PC-3 (cell line): ENCODE results near the gene ZXDC.

Experiments
- EZH2 ChIP-seq: fragments of 300-600 bp; sonication (generic); IDR thresholded peaks from one replicate; pipeline ENCODE4 v1.6.1; 2017; ENCODE audit warnings: antibody characterized with exemption, mild to moderate bottlenecking, low read length; ENCODE audit not compliant: unreplicated experiment
- EZH2phosphoT487 ChIP-seq: fragments of 300-600 bp; sonication (generic); IDR thresholded peaks from 2 replicates; pipeline ENCODE4 v1.6.1; 2018; ENCODE audit warnings: mild to moderate bottlenecking, antibody characterized with exemption, low read length, borderline replicate concordance
- TF ChIP-seq, protein P1 (sequence below): fragments of 300-600 bp; sonication (generic); conservative IDR thresholded peaks from 2 replicates; pipeline ENCODE4 v1.5.1; 2017; ENCODE audit warnings: antibody characterized with exemption, low read depth, mild to moderate bottlenecking, low read length

DNA sequence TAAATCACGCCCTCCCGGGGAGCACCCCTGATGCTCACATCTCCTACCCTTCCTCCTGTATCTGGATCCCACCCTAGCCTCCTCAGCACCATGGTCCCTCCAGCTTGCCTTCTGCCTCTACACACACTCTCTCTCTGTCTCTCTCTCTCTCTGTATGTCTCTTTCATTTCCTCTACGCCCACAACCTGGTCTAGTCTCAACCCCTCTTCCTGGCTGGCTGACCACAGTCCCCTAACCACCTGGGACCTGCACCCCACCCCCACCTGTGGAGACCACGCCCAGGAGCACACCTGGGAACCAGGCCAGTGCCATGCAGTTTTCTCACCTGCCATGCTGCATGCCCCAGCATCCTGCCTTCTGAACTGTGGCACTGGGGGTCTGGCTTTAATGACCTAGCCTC, 84.9 kb downstream of the ZXDC start:
- TF ChIP-seq, protein P1, sequence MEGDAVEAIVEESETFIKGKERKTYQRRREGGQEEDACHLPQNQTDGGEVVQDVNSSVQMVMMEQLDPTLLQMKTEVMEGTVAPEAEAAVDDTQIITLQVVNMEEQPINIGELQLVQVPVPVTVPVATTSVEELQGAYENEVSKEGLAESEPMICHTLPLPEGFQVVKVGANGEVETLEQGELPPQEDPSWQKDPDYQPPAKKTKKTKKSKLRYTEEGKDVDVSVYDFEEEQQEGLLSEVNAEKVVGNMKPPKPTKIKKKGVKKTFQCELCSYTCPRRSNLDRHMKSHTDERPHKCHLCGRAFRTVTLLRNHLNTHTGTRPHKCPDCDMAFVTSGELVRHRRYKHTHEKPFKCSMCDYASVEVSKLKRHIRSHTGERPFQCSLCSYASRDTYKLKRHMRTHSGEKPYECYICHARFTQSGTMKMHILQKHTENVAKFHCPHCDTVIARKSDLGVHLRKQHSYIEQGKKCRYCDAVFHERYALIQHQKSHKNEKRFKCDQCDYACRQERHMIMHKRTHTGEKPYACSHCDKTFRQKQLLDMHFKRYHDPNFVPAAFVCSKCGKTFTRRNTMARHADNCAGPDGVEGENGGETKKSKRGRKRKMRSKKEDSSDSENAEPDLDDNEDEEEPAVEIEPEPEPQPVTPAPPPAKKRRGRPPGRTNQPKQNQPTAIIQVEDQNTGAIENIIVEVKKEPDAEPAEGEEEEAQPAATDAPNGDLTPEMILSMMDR = no peak
- TF ChIP-seq EZH2 (no peak), EZH2phosphoT487 (no peak)
